NT2/D1 (cell line): ENCODE measurements around the gene SYNDIG1.

Experiments
- SUZ12 ChIP-seq: IDR thresholded peaks from 2 replicates; pipeline ENCODE4 v1.6.1; 2011; ENCODE audit not compliant: insufficient read length, insufficient read depth; ENCODE audit errors: extremely low read depth
- YY1 ChIP-seq: IDR thresholded peaks from 2 replicates; pipeline ENCODE4 v1.6.1; 2011; ENCODE audit not compliant: insufficient read length, insufficient read depth
- ZNF274 ChIP-seq: IDR thresholded peaks from 2 replicates; pipeline ENCODE4 v1.6.1; 2011; ENCODE audit warnings: mild to moderate bottlenecking, low read depth, low read length

- TF ChIP-seq YY1 (no peak), ZNF274 (no peak), SUZ12 (no peak)
Measured at GRCh38 chr20:24675651-24676352, 206.4 kb downstream of the SYNDIG1 start.
